ENCODE data around the gene AFDN.

The AFDN gene

DNA sequence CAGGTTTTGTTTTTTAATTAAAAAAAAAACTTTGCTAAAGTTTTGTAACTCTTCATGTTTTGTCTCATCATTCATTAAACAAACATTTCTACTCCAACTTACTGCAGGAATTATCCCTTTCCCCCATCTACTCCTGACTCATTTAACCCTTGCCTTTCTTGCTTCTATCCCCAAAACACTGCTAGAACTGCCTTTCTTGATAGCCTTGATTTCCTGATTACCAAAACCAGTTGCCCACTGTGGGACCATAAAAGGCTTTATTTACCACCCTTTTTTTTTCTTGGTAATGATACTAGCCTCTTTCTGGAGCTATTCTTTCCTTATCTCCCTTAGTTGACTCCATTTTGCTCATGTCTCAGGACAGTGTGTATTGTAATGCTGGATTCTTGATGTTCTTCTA is 15.3 kb downstream of the AFDN start:
- DNase-seq: no peak

DNA sequence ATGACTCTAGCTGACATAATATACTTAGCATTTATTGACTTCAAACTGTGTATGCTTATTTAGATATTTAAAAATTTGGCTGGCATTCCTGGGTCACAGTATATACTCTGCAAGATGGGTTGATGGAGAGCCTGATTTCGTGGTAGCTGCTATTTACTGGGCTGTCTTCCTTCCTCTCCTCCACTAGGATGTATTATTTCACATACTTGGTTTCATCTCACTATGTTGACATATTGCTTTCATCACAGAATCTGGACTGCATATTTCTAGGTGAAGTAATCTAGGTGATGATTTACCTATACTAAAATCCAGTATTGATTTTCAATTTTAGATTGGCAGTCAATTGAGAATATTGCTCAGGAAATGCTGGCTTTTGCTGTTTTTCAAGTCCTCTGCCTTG is 15.7 kb downstream of the AFDN start:
- DNase-seq: no peak

DNA sequence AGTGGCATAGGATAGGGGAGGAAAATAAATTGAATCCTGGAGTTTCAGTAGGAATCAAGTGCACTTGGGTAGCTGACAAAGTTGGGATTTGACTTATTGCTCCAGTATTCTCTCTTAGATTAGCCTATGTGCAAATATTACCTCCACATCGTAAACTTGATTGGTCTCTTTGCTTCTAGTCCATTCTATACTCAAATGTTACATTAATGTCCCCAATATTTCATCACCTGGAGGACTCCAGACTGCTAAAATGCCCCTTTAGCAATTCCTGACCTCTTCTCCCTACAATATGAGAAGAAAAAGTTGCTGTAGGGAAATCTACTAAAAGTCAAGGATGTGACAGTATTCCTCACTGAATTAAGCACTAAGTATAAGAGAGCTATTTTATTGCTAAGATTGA is 16.3 kb downstream of the AFDN start:
- no peak for DNase-seq

DNA sequence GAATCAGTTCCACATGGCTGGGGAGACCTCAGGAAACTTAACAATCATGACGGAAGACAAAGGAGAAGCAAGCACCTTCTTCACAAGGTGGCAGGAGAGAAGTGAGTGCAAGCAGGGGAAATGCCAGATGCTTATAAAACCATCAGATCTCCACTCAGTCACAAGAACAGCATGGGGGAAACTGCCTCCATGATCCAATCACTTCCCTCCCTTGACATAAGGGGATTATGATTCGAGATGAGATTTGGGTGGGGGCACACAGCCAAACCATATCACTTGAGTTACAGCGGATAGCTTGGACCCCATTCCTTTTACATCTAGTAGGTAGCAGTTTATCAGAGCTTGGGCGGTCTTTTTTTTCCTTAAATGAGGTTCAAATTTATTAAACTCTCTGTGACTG is 19.1 kb downstream of the AFDN start:
- no peak for DNase-seq

DNA sequence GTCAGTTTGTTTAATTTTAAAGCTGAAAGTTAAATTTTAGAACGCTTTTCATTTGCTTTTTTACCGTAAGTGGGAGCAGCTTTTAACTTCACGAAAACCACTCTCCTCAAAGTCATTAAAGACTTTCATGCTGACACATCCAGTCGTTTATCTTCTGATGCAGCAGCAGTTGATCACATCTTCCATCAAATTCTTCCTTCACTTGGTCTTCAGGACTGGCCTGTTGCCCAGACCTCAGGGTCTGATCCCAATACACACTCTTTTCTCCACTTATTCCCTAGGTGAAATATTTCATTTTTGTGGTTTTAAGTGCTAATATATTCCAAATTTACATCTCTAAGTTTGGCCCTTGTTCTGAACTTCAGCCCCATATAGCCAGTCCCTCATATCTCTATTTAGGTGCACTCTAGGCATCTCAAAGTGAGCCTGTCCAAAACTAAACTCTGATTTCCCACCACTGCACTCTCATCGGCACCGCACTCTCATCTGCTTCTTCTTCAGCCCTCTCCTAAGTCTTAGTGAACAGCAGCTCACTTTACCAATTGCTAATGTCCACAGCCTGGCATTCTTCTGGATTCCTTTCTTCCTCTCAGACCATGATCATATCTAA is 20.4 kb downstream of the AFDN start:
- no peak for DNase-seq

DNA sequence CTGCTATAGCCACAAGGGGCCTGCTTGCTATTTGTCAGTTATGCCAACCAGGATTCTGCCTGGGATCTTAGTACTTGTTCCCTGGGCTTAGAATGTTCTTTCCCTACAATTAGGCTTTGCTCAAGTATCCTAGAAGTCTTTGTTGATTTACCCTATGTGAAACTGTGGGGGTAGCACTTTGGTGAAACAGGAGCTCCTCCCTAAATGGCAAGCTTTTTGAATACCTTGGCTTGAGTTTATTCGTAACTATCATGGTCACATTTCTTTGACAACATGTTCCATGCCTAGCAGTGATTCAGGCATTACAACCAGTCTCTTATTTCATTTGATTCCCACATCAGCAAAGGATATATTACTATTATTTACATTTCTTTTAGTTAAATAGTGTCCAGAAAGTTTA is 21.2 kb downstream of the AFDN start:
- no peak for DNase-seq

DNA sequence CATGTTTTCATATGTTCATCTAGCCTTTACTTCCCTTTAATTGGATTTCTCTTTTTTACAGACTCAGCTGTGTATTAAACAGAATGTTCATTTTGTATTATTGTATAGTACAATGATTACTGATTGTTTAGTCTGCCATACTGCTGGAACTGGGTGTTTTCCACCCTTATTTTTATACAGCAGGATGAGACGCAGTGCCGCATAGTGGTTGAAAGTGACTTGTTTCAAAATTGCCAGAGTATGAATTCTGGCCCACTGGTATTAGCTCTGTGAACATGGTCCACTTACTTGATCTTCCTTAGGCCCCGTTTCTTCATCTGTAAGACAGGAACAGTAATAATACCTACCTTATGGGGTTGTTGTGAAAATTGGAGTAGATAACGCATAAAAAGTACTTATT is 22.1 kb downstream of the AFDN start:
- no peak for DNase-seq

DNA sequence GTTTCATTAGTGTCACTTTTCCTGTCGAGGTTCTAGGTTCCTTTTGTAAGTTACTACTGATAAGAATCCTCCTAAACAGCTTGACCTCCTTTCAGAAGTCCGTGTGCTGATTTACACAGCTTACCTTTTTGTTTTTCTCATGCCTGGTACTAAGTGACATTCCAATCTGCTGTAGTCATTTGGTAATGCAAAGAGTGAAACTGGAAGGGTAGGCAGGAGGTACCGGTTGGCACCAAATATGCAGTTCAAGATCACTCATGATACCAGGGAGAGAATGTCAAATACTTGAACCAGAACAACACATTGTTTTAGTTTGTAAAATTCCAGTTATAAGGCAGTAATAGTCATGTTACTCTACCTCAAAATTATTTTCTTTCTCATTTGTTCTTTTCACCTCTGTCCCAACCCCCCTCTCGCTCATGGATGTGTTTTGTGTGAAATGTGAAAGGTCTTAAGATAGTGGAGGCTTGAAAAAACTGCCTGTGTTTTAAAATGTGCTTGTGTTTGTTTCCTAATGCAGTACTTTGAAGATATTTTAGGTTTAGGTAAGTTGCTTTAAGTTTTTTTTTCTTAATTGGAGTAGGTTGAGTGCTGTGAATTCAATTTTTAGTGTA is 23.2 kb downstream of the AFDN start:
- no peak for DNase-seq

DNA sequence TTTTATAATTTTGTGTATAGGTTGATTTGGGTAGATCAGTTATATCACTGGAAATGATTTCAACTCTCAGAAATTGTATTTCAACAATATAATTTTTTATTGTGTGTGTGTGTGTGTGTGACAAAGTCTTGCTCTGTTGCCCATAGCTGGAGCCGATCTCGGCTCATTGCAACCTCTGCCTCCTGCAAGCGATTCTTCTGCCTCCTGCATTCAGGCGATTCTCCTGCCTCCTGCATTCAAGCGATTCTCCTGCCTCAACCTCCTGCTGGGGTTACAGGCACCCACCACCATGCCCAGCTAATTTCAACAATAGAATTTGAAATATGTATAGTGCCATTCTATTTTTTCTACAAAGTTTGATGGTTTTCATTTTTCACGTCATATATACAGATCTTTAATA is 24.1 kb downstream of the AFDN start:
- DNase-seq: no peak

DNA sequence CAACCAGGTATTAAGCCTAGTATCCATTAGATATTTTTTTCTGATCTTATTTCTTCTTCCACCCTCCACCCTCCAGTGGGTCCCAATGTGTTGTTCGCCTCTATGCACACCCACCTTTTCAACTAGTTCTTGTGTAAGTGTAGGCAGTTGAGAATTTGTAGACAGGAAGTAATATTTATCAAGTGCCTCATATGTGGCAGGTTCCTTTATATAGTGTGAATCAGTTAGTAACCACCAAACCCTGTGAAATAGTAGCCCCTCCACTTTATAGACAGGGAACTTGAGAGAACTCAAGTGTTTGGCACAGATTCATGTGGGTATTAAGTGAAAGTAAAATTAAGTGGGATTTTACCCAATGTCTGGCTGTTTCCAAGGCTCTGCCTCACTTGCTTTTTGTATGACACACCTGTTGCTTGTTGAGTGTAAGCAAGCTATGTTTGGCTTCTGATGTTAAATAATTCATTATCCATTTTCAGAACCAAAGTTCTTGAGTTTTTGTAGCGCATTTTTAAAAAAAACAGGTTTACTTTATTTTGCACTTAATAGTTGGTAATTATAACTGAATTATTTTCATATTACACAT is 24.8 kb downstream of the AFDN start:
- no peak for DNase-seq

DNA sequence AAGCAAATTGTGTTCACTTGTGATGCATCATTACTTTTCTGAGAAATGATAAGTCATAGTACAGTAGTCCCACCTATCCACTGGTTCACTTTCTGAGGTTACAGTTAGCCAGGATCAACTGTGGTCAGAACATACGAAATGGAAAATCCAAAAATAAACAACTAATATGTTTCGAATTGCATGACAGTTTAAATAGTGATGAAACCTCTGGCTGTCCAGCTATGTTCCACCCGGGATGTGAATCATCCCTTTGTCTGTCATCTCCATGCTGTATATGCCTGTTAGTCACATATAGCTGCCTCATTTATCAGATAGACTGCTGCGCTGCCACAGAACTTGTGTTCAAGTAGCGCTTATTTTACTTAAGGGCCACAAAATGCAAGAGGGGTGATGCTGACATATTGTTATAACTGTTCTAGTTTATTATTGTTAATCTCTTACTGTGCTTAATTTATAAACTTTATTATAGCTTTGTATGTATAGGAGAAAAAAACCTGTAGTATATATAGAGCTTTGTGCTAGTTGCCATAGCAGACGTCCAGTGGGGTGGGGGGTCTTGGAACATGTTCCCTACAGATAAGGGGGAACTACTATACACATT is 29.2 kb downstream of the AFDN start:
- no peak for DNase-seq

DNA sequence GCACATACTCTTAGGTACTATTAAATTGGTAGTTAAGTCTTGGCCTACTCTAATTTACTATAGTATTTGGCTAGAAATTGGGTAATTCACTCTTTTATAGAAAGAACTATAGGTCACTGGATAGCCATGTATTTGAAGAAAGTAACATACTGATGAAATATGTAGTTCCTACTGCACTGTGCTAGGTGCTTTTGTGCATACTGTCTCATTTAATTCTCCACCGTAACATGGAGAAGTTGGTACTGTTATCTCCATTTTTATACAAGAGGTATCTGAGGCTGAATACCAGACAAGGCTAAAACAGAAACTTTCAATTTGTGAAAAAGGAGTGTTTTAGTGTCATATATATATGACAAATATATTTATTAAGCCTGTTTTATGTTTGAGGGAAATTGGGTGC is 29.8 kb downstream of the AFDN start:
- no peak for DNase-seq

DNA sequence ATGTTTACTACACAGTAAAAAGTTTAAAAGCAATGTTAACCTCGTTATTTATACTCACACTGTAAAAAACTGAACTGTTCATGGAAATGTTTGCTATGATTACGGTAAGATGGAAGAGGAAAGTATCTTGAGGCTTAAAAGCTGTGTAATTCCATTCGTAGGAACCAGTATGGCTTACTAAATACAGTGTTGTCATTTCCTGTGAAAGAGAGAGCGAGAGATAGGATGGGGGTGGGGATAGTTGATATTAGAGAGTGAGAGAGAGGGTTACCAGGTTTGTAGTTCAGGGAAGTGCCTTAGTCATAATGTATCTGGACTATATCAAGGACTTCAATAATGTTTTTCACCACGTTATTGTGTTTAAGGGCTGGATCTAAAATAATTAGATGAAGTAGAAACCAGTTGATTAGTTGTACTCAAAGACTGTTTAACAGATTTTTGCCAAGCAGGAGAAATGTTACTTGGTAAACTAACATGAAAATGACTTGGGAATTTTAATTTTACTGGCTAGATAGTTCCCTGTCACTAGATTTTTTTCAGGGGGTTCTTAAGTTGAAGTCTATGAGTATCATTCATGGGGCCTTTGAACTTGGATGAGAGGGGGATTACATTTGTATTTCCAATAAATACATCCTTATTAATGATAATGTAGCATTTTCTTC is 30.4 kb downstream of the AFDN start:
- DNase-seq: no peak

DNA sequence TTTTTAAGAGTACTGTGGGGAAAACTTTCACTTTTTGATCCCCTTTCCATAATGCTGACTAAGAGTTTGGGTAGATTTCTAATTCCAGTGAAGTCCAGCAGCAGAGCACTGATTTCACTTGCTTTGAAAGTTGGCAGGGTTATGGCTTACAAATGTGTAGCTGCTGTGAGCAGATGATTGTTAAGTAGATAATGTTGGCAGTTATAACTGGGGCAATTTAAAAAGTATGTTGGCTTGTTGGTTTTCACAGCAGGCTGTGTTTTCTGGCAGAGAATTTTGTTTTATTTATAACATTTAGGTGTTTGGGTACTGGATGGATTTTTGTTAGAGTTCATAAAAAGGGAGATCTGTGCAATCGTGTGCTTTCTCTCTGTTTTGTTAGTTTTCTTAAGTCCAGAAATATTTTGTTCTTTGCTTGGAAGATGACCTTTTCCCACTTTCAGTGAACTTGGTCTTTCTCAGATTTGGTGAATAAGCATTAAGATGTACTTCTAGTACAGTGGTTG is 31.4 kb downstream of the AFDN start:
- no peak for DNase-seq

DNA sequence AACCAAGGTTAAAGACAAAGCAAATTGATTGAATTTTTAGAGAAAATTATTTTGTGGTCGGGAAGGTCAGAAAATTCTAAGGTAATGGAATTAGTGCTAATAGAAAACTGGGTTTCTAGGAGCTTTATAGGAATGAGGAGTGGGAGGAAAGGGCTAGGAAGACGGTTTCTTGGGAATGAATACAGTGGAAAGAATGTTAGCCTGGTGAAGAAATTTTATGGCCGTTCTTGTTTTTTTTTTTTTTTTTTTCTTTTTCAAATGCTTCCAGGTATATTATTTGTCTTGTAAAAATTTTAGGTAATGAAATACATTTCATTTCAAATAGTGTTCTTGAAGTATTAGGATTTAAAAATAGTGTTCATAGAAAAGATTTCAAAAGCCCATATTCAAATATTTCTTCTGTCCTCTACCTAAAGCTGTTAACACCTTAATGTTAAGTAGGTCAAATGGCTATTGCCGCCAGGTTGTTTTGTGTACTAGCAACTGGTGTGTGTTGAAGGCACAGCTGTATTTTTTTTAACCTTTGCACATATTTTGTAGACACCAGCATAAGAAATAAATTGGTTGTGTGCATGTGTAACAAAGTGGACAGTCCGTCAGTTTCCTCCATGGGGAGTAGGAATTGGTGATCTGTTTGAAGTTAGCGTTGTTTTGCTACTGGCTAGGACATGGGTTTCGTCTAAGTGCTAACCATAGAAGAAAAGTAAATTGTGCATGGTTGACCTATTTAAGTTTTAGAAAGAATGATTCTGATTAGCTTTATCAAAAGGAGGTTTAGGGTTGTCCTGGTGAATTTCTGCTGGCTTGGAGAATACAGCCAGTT is 32.3 kb downstream of the AFDN start:
- DNase-seq: no peak

DNA sequence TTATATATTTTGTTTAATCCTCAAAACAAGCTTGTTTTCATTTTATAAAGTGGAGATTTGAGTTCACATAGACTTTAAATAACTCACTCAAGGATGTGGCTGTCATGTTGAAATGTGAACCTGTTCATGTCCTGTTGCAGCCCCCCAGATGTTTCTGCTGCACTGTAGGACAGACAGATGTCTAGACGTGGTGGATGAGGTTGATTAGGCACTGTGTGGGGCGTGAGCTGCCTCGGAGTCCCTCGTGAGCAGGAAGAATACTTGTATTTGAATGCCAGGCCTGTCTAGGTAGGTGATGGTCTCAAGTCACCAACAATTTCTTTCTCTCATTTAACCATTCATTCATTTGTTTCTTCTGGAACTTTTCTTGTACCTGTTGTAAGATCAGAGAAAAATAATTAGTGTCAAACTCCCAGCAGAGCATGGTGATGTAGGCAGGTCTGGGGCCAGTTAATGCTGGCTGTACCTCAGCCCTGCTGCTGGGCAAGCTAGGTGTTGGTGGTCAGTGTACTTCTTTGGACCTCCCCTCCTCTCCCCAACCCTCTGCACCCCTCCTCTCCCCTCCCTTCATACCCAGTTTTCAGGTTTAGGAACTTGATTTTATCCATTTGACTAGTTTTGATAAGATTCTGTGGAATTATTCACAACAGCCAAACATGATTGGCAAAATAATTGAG is 34.0 kb downstream of the AFDN start:
- DNase-seq: no peak

DNA sequence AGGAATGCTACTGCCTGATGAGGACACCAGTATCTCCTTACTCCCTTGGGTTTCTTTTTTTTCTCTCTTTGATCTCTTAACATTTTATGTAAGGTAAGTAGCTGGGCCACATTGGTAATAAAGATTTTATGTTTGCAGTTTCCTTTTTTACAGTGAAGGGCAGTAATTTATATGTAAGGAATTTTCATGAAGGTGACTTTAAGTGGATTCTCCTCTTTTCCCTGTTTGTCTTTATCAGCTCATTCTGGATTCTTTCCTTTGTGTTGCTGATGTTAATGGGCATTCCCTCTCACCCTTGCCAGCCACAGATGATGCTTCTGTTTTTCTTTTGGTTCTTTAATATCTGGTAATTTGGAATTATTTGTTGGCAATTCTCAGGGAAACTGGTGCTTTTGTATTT is 34.7 kb downstream of the AFDN start:
- DNase-seq: no peak

DNA sequence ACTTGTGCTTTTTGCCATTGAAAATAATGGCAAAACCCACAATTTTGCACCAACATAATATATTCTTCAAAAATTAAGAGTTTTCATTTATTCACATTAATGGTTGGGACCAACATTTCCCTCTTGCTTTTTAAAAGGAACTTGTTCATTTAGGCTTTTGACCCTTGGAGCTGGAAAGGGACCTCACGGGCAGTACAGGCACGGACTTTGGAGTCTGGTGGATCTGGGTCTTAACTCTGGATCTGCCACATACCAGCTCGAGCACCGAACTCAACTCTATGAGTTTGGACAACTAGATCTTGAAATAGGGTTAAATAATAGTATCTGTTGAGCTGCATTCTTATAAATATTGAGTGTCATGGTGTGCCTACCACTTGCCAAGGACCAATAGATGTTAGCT is 37.2 kb downstream of the AFDN start:
- DNase-seq: no peak

DNA sequence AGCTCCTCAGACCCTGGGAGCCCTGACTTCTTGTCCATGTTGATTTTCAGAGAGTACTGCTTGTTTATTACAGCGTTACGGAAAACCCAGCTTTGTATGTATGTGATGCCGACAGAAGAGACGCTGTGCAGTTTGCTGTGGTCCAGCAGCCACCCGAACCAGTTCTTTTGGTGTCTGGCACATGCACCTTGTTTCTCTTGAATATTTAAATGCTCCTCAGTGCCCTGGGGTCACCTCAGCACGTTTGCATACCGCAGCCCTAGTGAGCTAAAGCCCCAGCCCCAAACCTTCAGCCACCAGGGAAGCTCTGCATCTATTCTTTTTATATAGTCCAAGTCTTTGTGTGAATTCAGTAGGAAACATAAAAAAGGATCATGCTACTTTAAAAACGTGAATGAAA is 39.9 kb downstream of the AFDN start:
- no peak for DNase-seq

DNA sequence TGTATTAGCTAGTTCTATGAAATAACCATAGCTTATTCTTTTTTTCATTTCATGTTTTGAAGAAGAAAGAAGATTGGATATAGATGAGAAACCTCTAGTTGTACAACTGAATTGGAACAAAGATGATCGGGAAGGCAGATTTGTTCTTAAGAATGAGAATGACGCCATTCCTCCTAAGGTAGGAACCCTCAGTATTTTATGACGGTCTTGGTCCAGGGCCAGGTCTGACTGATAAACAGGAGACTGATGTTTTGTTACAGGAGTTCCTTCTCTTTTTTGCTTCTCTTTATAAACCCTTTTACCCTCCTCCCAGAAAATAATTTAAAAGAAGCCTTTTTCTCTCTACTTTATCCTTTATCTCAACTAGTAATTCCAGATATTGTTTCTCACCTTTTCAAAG is 43.6 kb downstream of the AFDN start:
- DNase-seq: no peak

DNA sequence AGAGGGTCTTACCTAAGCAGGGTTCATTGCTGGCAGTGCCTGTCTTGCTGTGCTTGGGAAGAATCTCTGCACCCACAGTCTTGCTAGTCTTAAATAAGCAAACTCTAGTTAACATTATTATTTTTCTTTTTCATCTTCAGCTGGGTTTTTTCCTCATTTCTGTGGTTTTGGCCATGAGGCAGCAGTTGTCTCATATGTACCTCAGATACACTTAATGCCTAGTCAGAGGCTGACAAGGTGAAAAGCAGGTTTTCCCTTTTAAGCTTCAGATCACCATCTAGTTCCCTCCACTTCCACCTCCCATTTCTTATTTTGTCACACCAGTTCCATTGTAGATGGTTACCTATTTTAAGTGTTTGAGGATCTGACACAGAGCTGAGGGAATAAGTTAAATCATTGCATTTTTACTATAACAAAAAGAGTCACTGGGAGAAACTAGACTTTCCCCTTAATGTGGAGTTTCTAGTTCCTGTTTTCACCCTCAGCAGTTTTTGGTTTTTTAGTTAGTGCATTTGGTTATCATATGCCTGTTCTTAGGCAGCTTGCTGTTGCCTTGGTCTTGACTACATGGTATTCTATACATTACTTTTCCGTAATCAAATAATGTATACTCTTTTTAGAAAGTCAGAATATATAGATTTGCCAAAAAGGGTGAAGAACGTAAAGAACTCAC is 46.0 kb downstream of the AFDN start:
- no peak for DNase-seq

Data from right kidney (tissue), 1 donor.